ENCODE measurements around the gene KCNH1.

KCNH1 gene

GRCh38 chr1:210801501-210801900 is 332.4 kb downstream of the KCNH1 start:
- TF ChIP-seq RAD21 (IDR thresholded peaks at IDR 0.05; ENCODE audit: low read depth), result no peak
- no peak for TF ChIP-seq MAX (IDR thresholded peaks at IDR 0.05)
- no peak for TF ChIP-seq EP300 (IDR thresholded peaks at IDR 0.05; ENCODE audit: borderline replicate concordance)
- no peak for TF ChIP-seq CEBPB (IDR thresholded peaks at IDR 0.05)
- TF ChIP-seq TCF12 (IDR thresholded peaks at IDR 0.05; ENCODE audit: low read depth), result no peak
- no peak for TF ChIP-seq CREB1 (IDR thresholded peaks at IDR 0.05; ENCODE audit: low read depth)
- TF ChIP-seq, protein P1, sequence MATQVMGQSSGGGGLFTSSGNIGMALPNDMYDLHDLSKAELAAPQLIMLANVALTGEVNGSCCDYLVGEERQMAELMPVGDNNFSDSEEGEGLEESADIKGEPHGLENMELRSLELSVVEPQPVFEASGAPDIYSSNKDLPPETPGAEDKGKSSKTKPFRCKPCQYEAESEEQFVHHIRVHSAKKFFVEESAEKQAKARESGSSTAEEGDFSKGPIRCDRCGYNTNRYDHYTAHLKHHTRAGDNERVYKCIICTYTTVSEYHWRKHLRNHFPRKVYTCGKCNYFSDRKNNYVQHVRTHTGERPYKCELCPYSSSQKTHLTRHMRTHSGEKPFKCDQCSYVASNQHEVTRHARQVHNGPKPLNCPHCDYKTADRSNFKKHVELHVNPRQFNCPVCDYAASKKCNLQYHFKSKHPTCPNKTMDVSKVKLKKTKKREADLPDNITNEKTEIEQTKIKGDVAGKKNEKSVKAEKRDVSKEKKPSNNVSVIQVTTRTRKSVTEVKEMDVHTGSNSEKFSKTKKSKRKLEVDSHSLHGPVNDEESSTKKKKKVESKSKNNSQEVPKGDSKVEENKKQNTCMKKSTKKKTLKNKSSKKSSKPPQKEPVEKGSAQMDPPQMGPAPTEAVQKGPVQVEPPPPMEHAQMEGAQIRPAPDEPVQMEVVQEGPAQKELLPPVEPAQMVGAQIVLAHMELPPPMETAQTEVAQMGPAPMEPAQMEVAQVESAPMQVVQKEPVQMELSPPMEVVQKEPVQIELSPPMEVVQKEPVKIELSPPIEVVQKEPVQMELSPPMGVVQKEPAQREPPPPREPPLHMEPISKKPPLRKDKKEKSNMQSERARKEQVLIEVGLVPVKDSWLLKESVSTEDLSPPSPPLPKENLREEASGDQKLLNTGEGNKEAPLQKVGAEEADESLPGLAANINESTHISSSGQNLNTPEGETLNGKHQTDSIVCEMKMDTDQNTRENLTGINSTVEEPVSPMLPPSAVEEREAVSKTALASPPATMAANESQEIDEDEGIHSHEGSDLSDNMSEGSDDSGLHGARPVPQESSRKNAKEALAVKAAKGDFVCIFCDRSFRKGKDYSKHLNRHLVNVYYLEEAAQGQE (IDR thresholded peaks at IDR 0.05; ENCODE audit: low read depth), result no peak
- TF ChIP-seq FOXM1 (IDR thresholded peaks at IDR 0.05; ENCODE audit: borderline replicate concordance, low read depth), result no peak
- no peak for TF ChIP-seq USF1 (IDR thresholded peaks at IDR 0.05)
- no peak for TF ChIP-seq NFIC (IDR thresholded peaks at IDR 0.05)
- no peak for TF ChIP-seq YY1 (IDR thresholded peaks at IDR 0.05; ENCODE audit: low read depth)

DNA sequence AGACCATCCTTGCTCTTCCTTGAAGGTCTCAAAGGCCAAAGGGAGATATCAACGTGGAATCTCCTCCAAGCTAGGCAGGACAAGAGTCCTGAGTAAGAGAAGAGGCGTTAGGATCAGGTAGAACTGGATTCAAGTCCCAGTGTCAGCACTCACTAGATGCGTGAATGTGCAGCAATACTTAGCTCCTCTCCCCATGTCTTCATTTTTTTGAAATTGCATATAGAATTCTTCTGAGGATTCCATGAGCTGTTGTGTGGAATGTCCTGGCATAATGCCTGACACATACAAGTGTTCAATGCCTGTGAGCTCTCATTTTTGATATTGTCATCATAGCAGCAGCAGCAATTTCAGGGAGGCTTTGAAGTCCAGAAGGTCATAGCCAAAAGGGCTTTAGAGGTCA is 333.2 kb downstream of the KCNH1 start:
- TF ChIP-seq CREB1 (IDR thresholded peaks at IDR 0.05; ENCODE audit: low read depth) (no peak), YY1 (IDR thresholded peaks at IDR 0.05; ENCODE audit: low read depth) (no peak), TCF12 (IDR thresholded peaks at IDR 0.05; ENCODE audit: low read depth) (no peak), TEAD4 (IDR thresholded peaks at IDR 0.05) (no peak), ZBTB7A (IDR thresholded peaks at IDR 0.05; ENCODE audit: low read depth) (no peak), MAX (IDR thresholded peaks at IDR 0.05) (no peak), EP300 (IDR thresholded peaks at IDR 0.05; ENCODE audit: borderline replicate concordance) (no peak)
- TF ChIP-seq, protein P1 (IDR thresholded peaks at IDR 0.05; ENCODE audit: low read depth), result no peak

DNA sequence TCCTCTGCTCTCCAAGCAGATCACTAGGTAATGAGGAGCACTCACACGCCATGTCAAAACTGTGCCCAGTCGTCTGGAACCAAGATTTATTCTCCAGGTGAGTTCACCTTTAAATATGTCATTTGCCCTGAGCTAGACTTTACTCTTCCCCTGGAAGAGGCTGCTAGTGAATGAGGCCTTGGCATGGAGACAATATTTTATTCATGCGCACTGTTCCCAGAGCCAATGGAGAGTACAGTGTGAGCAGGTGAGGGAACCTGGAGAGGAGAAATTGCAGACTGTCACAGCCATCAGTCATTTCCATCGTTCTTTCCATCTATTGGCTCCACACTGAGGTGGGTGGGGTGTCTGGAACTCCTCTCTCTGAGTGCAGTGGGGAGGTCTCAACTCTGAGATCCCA is 333.6 kb downstream of the KCNH1 start:
- TF ChIP-seq CEBPB (IDR thresholded peaks at IDR 0.05), result no peak
- TF ChIP-seq EP300 (IDR thresholded peaks at IDR 0.05; ENCODE audit: borderline replicate concordance), result no peak
- no peak for TF ChIP-seq MAX (IDR thresholded peaks at IDR 0.05)
- TF ChIP-seq TEAD4 (IDR thresholded peaks at IDR 0.05), result no peak
- TF ChIP-seq ZBTB7A (IDR thresholded peaks at IDR 0.05; ENCODE audit: low read depth), result no peak
- no peak for TF ChIP-seq CREB1 (IDR thresholded peaks at IDR 0.05; ENCODE audit: low read depth)
- TF ChIP-seq TCF12 (IDR thresholded peaks at IDR 0.05; ENCODE audit: low read depth), result no peak
- no peak for TF ChIP-seq USF1 (IDR thresholded peaks at IDR 0.05)
- no peak for TF ChIP-seq EGR1 (IDR thresholded peaks at IDR 0.05)
- no peak for TF ChIP-seq YY1 (IDR thresholded peaks at IDR 0.05; ENCODE audit: low read depth)
- TF ChIP-seq FOXM1 (IDR thresholded peaks at IDR 0.05; ENCODE audit: borderline replicate concordance, low read depth), result no peak
- TF ChIP-seq TAF1 (IDR thresholded peaks at IDR 0.05; ENCODE audit: low read depth), result no peak
- TF ChIP-seq, protein P1 (IDR thresholded peaks at IDR 0.05; ENCODE audit: low read depth), result no peak
- TF ChIP-seq RAD21 (IDR thresholded peaks at IDR 0.05; ENCODE audit: low read depth), result no peak
- no peak for TF ChIP-seq NFIC (IDR thresholded peaks at IDR 0.05)

DNA sequence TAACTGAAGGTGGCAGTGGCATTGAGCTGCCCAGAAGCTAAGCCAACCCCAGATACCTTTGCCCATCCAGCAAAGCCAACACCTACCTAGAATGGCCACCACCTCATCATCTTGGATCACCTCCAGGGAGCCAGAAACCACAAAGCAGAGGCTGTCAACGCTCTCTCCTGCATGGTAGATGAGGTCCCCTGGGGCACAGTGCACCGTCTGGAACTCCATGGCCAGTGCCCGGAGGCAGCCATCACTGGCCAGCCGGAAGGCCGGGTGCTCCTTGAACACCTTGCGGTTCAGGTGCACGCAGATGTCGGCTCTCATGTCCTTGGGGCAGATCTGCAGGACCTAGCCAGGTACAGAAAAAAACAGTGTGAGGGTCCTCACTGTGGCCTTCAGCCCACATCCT is 336.5 kb downstream of the KCNH1 start:
- no peak for TF ChIP-seq ZBTB7A (IDR thresholded peaks at IDR 0.05; ENCODE audit: low read depth)
- TF ChIP-seq, protein P1 (IDR thresholded peaks at IDR 0.05; ENCODE audit: low read depth), result no peak
- no peak for TF ChIP-seq FOXM1 (IDR thresholded peaks at IDR 0.05; ENCODE audit: borderline replicate concordance, low read depth)
- TF ChIP-seq YY1 (IDR thresholded peaks at IDR 0.05; ENCODE audit: low read depth), result no peak
- TF ChIP-seq TCF12 (IDR thresholded peaks at IDR 0.05; ENCODE audit: low read depth), result no peak
- no peak for TF ChIP-seq TEAD4 (IDR thresholded peaks at IDR 0.05)
- no peak for TF ChIP-seq TAF1 (IDR thresholded peaks at IDR 0.05; ENCODE audit: low read depth)
- no peak for TF ChIP-seq EP300 (IDR thresholded peaks at IDR 0.05; ENCODE audit: borderline replicate concordance)
- TF ChIP-seq RAD21 (IDR thresholded peaks at IDR 0.05; ENCODE audit: low read depth), result no peak
- no peak for TF ChIP-seq NFIC (IDR thresholded peaks at IDR 0.05)
